IPS-18a (cell line): Measurements from ENCODE around the gene RAPGEF6.

Experiments
- H3K27ac ChIP-seq: one replicate; pipeline ENCODE4 v1.5.1; 2013; ENCODE audit warnings: low read length
- H3K27me3 ChIP-seq: one replicate; pipeline ENCODE4 v1.6.1; 2013; ENCODE audit warnings: mild to moderate bottlenecking, low read length; ENCODE audit not compliant: control insufficient read depth, insufficient read depth
- H3K36me3 ChIP-seq: one replicate; pipeline ENCODE4 v1.6.1; 2013; ENCODE audit warnings: low read depth, low read length; ENCODE audit not compliant: control insufficient read depth
- H3K4me1 ChIP-seq: one replicate; pipeline ENCODE4 v1.6.1; 2013; ENCODE audit warnings: low read depth, low read length; ENCODE audit not compliant: control insufficient read depth
- H3K4me3 ChIP-seq: one replicate; pipeline ENCODE4 v1.5.1; 2013; ENCODE audit warnings: low read length
- H3K9ac ChIP-seq: one replicate; pipeline ENCODE4 v1.6.1; 2013; ENCODE audit warnings: mild to moderate bottlenecking, low read length, moderate library complexity
- H3K9me3 ChIP-seq: one replicate; pipeline ENCODE4 v1.6.1; 2013; ENCODE audit warnings: low read depth, low read length; ENCODE audit not compliant: control insufficient read depth

RAPGEF6 gene

GRCh38 chr5:131671409-131671808, 36.4 kb upstream of the RAPGEF6 start:
- peaks cover 5% of the 10 kb centered on the region for H3K36me3 ChIP-seq
- H3K9me3 ChIP-seq, result no peaks in the 10 kb centered on the region
- H3K4me3 ChIP-seq, result no peak overlapping the region
- no peaks in the 10 kb centered on the region for H3K4me1 ChIP-seq
- H3K27me3 ChIP-seq, result no peaks in the 10 kb centered on the region
- H3K9ac ChIP-seq, result no peak overlapping the region
- H3K27ac ChIP-seq, result no peak overlapping the region

GRCh38 chr5:131664929-131665328, 29.9 kb upstream of the RAPGEF6 start:
- no peaks in the 10 kb centered on the region for H3K27me3 ChIP-seq
- no peak overlapping the region for H3K9ac ChIP-seq
- H3K9me3 ChIP-seq, result no peaks in the 10 kb centered on the region
- no peak overlapping the region for H3K27ac ChIP-seq
- H3K36me3 ChIP-seq, result peaks cover 4% of the 10 kb centered on the region
- no peak overlapping the region for H3K4me3 ChIP-seq
- no peaks in the 10 kb centered on the region for H3K4me1 ChIP-seq

GRCh38 chr5:131661933-131662332, 26.9 kb upstream of the RAPGEF6 start:
- no peaks in the 10 kb centered on the region for H3K27me3 ChIP-seq
- no peak overlapping the region for H3K27ac ChIP-seq
- H3K4me1 ChIP-seq, result no peaks in the 10 kb centered on the region
- no peak overlapping the region for H3K4me3 ChIP-seq
- peaks cover 3% of the 10 kb centered on the region for H3K36me3 ChIP-seq
- H3K9ac ChIP-seq, result no peak overlapping the region
- no peaks in the 10 kb centered on the region for H3K9me3 ChIP-seq

- Histone ChIP-seq H3K36me3 (peaks cover 3% of the 10 kb centered on the region), H3K4me1 (no peaks in the 10 kb centered on the region), H3K9ac (no peak overlapping the region), H3K4me3 (no peak overlapping the region), H3K27ac (no peak overlapping the region), H3K9me3 (no peaks in the 10 kb centered on the region), H3K27me3 (no peaks in the 10 kb centered on the region)
Measured at GRCh38 chr5:131659841-131660240, 24.8 kb upstream of the RAPGEF6 start.

GRCh38 chr5:131659290-131659689, 24.3 kb upstream of the RAPGEF6 start:
- H3K9me3 ChIP-seq, result no peaks in the 10 kb centered on the region
- no peaks in the 10 kb centered on the region for H3K27me3 ChIP-seq
- peaks cover 2% of the 10 kb centered on the region for H3K36me3 ChIP-seq
- no peak overlapping the region for H3K4me3 ChIP-seq
- H3K4me1 ChIP-seq, result no peaks in the 10 kb centered on the region
- no peak overlapping the region for H3K27ac ChIP-seq
- H3K9ac ChIP-seq, result no peak overlapping the region

GRCh38 chr5:131654776-131655175, 19.7 kb upstream of the RAPGEF6 start:
- no peaks in the 10 kb centered on the region for H3K4me1 ChIP-seq
- peaks cover 19% of the 10 kb centered on the region for H3K36me3 ChIP-seq
- H3K4me3 ChIP-seq, result no peak overlapping the region
- H3K27ac ChIP-seq, result no peak overlapping the region
- H3K9me3 ChIP-seq, result no peaks in the 10 kb centered on the region
- no peaks in the 10 kb centered on the region for H3K27me3 ChIP-seq
- no peak overlapping the region for H3K9ac ChIP-seq

- Histone ChIP-seq H3K4me3 (no peak overlapping the region), H3K9me3 (no peaks in the 10 kb centered on the region), H3K27me3 (no peaks in the 10 kb centered on the region), H3K27ac (no peak overlapping the region), H3K9ac (no peak overlapping the region), H3K4me1 (no peaks in the 10 kb centered on the region), H3K36me3 (peaks cover 19% of the 10 kb centered on the region)
Measured at GRCh38 chr5:131654309-131654708, 19.3 kb upstream of the RAPGEF6 start.

- Histone ChIP-seq H3K9ac (no peak overlapping the region), H3K36me3 (peaks cover 19% of the 10 kb centered on the region), H3K4me1 (no peaks in the 10 kb centered on the region), H3K4me3 (no peak overlapping the region), H3K27me3 (no peaks in the 10 kb centered on the region), H3K27ac (no peak overlapping the region), H3K9me3 (no peaks in the 10 kb centered on the region)
Measured at GRCh38 chr5:131649161-131649560, 14.1 kb upstream of the RAPGEF6 start.

- Histone ChIP-seq H3K9ac (no peak overlapping the region), H3K27me3 (no peaks in the 10 kb centered on the region), H3K36me3 (peaks cover 13% of the 10 kb centered on the region), H3K4me1 (no peaks in the 10 kb centered on the region), H3K4me3 (no peak overlapping the region), H3K9me3 (no peaks in the 10 kb centered on the region), H3K27ac (no peak overlapping the region)
Measured at GRCh38 chr5:131647048-131647769, 12.2 kb upstream of the RAPGEF6 start.

GRCh38 chr5:131644822-131645221, 9.8 kb upstream of the RAPGEF6 start:
- Histone ChIP-seq H3K27me3 (no peaks in the 10 kb centered on the region), H3K36me3 (no peaks in the 10 kb centered on the region), H3K27ac (no peak overlapping the region), H3K9ac (no peak overlapping the region), H3K9me3 (no peaks in the 10 kb centered on the region), H3K4me1 (no peaks in the 10 kb centered on the region), H3K4me3 (no peak overlapping the region)

GRCh38 chr5:131644370-131644769, 9.3 kb upstream of the RAPGEF6 start:
- no peaks in the 10 kb centered on the region for H3K9me3 ChIP-seq
- no peak overlapping the region for H3K4me3 ChIP-seq
- no peak overlapping the region for H3K9ac ChIP-seq
- H3K27ac ChIP-seq, result no peak overlapping the region
- H3K36me3 ChIP-seq, result no peaks in the 10 kb centered on the region
- H3K4me1 ChIP-seq, result no peaks in the 10 kb centered on the region
- H3K27me3 ChIP-seq, result no peaks in the 10 kb centered on the region

- Histone ChIP-seq H3K27ac (no peak overlapping the region), H3K9ac (no peak overlapping the region), H3K4me3 (no peak overlapping the region), H3K9me3 (no peaks in the 10 kb centered on the region), H3K27me3 (no peaks in the 10 kb centered on the region), H3K36me3 (no peaks in the 10 kb centered on the region), H3K4me1 (peaks cover 4% of the 10 kb centered on the region)
Measured at GRCh38 chr5:131641494-131641893, 6.5 kb upstream of the RAPGEF6 start.
